ENCODE data around the gene SCT.

SCT gene

GRCh38 chr11:660681-661444, 33.9 kb upstream of the SCT start:
- Histone ChIP-seq H3F3A (ENCODE audit: insufficient read depth, low read length) (no peaks in the 10 kb centered on the region), H3K4me2 (ENCODE audit: low read length) (no peak overlapping the region), H3K4me1 (ENCODE audit: insufficient read depth, low read length, severe bottlenecking) (peaks cover 13% of the 10 kb centered on the region), H3K79me2 (ENCODE audit: insufficient read depth, low read length) (no peaks in the 10 kb centered on the region), H3K27me3 (ENCODE audit: insufficient read depth, low read length) (no peaks in the 10 kb centered on the region), H2AFZ (ENCODE audit: low read length) (no peak overlapping the region), H3K4me3 (ENCODE audit: low read depth, low read length, poor library complexity, severe bottlenecking) (no peak overlapping the region), H3K9ac (ENCODE audit: low read length) (no peak overlapping the region), H3K9me3 (ENCODE audit: low read length) (no peaks in the 10 kb centered on the region), H3K9me2 (ENCODE audit: low read depth, low read length) (no peaks in the 10 kb centered on the region), H3K27ac (ENCODE audit: low read depth, low read length, poor library complexity, severe bottlenecking) (no peak overlapping the region), H3K36me3 (ENCODE audit: insufficient read depth, low read length) (peaks cover 11% of the 10 kb centered on the region), H4K20me1 (ENCODE audit: insufficient read depth, low read length) (no peaks in the 10 kb centered on the region)
- TF ChIP-seq CTCF (IDR thresholded peaks at IDR 0.05; ENCODE audit: low read length) (no peak), EZH2 (IDR thresholded peaks at IDR 0.05; ENCODE audit: borderline replicate concordance, low read length) (no peak)

GRCh38 chr11:660281-660680, 33.3 kb upstream of the SCT start:
- H3K9ac ChIP-seq (ENCODE audit: low read length) = no peak overlapping the region
- peaks cover 9% of the 10 kb centered on the region; the same call in 1 of the 2 replicates for H3K36me3 ChIP-seq (ENCODE audit: insufficient read depth, low read length)
- H3K4me3 ChIP-seq (ENCODE audit: low read depth, low read length, poor library complexity, severe bottlenecking) = no peak overlapping the region
- no peak for TF ChIP-seq EZH2 (IDR thresholded peaks at IDR 0.05; ENCODE audit: borderline replicate concordance, low read length)
- TF ChIP-seq CTCF (IDR thresholded peaks at IDR 0.05; ENCODE audit: low read length) = no peak
- no peaks in the 10 kb centered on the region for H3K9me3 ChIP-seq (ENCODE audit: low read length)
- no peaks in the 10 kb centered on the region for H3K79me2 ChIP-seq (ENCODE audit: insufficient read depth, low read length)
- H3F3A ChIP-seq (ENCODE audit: insufficient read depth, low read length) = no peaks in the 10 kb centered on the region
- no peak overlapping the region for H2AFZ ChIP-seq (ENCODE audit: low read length)
- no peak overlapping the region for H3K27ac ChIP-seq (ENCODE audit: low read depth, low read length, poor library complexity, severe bottlenecking)
- H3K27me3 ChIP-seq (ENCODE audit: insufficient read depth, low read length) = no peaks in the 10 kb centered on the region
- no peaks in the 10 kb centered on the region for H4K20me1 ChIP-seq (ENCODE audit: insufficient read depth, low read length)
- H3K9me2 ChIP-seq (ENCODE audit: low read depth, low read length) = no peaks in the 10 kb centered on the region
- no peak overlapping the region for H3K4me2 ChIP-seq (ENCODE audit: low read length)
- H3K4me1 ChIP-seq (ENCODE audit: insufficient read depth, low read length, severe bottlenecking) = peaks cover 13% of the 10 kb centered on the region

- Histone ChIP-seq H3K9me2 (ENCODE audit: low read depth, low read length) (no peaks in the 10 kb centered on the region), H3K4me2 (ENCODE audit: low read length) (peak overlapping the region; percentile 25; the same call in 1 of the 2 replicates), H4K20me1 (ENCODE audit: insufficient read depth, low read length) (no peaks in the 10 kb centered on the region), H3K9me3 (ENCODE audit: low read length) (no peaks in the 10 kb centered on the region), H3K4me1 (ENCODE audit: insufficient read depth, low read length, severe bottlenecking) (peaks cover 13% of the 10 kb centered on the region), H3F3A (ENCODE audit: insufficient read depth, low read length) (no peaks in the 10 kb centered on the region), H3K36me3 (ENCODE audit: insufficient read depth, low read length) (peaks cover 9% of the 10 kb centered on the region; the same call in 1 of the 2 replicates), H3K79me2 (ENCODE audit: insufficient read depth, low read length) (no peaks in the 10 kb centered on the region), H3K4me3 (ENCODE audit: low read depth, low read length, poor library complexity, severe bottlenecking) (no peak overlapping the region), H3K27me3 (ENCODE audit: insufficient read depth, low read length) (no peaks in the 10 kb centered on the region), H2AFZ (ENCODE audit: low read length) (no peak overlapping the region), H3K9ac (ENCODE audit: low read length) (no peak overlapping the region), H3K27ac (ENCODE audit: low read depth, low read length, poor library complexity, severe bottlenecking) (no peak overlapping the region)
- TF ChIP-seq EZH2 (IDR thresholded peaks at IDR 0.05; ENCODE audit: borderline replicate concordance, low read length) (no peak), CTCF (IDR thresholded peaks at IDR 0.05; ENCODE audit: low read length) (no peak)
Observed at GRCh38 chr11:659532-660085, 32.6 kb upstream of the SCT start.

Measured in OCI-LY1 (cell line).